ENCODE results near the gene LRRTM3. TPM values are rescaled to one million over a fixed set of nuclear protein-coding genes. Genes with fewer than 3 reads are reported as not detected.
A peak's percentile ranks its signal among the peaks of the same experiment; 100 is the strongest.

LRRTM3 gene
- total and polyA plus RNA-seq, 4 donors, result 0.02 to 0.68 (median 0.06) TPM; not detected in 1

- H3K27me3 ChIP-seq (ENCODE audit: control insufficient read depth in 3 of 3, insufficient read depth in 3 of 3, low read length in 2 of 3), result no peaks in the 10 kb centered on the region
- no peaks in the 10 kb centered on the region for H3K4me1 ChIP-seq (ENCODE audit: control insufficient read depth in 5 of 5, insufficient read depth in 5 of 5, low read length in 5 of 5)
- DNase-seq (peak in 2 of 3 donors; percentile 3 to 14), ATAC-seq (ENCODE audit: insufficient read depth, low FRiP score) (no peak)
- no peak overlapping the region for H3K4me3 ChIP-seq
- TF ChIP-seq CTCF (IDR thresholded peaks at IDR 0.05; ENCODE audit: control extremely low read depth, extremely low read depth), result no peak
- H3K9ac ChIP-seq (ENCODE audit: insufficient read depth in 1 of 2, low read length in 2 of 2), result no peak overlapping the region
- H3K9me3 ChIP-seq (ENCODE audit: control insufficient read depth in 4 of 4, insufficient read depth in 3 of 4, low read length in 3 of 4), result no peaks in the 10 kb centered on the region
- no peak overlapping the region for H3K27ac ChIP-seq (ENCODE audit: low read depth in 1 of 2, low read length in 1 of 2)
- H3K36me3 ChIP-seq (ENCODE audit: control insufficient read depth in 4 of 4, insufficient read depth in 4 of 4, low read length in 4 of 4), result no peaks in the 10 kb centered on the region
These were observed 96.3 kb downstream of the LRRTM3 start for GRCh38 chr10:67022099-67022498.

DNA sequence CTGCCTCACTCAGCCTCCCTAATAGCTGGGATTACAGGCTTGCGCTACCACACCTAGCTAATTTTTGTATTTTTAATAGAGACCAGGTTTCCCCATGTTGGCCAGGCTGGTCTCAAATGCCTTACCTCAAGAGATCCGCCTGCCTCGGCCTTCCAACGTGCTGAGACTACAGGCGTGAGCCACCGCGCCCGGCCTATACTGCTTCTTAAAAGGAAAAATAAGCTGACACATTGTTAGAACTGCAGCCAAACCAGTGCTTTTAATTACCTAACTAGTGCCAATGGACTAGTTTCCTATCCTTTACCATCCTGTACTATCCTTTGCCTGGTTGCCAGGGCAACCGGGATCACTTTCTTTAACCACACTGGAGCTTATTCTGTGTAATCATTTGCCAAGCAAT is 108.0 kb downstream of the LRRTM3 start:
- no peak for DNase-seq
- H3K36me3 ChIP-seq (ENCODE audit: control insufficient read depth in 4 of 4, insufficient read depth in 4 of 4, low read length in 4 of 4), result no peaks in the 10 kb centered on the region
- H3K27me3 ChIP-seq (ENCODE audit: control insufficient read depth in 3 of 3, insufficient read depth in 3 of 3, low read length in 2 of 3), result no peaks in the 10 kb centered on the region
- H3K9me3 ChIP-seq (ENCODE audit: control insufficient read depth in 4 of 4, insufficient read depth in 3 of 4, low read length in 3 of 4), result no peaks in the 10 kb centered on the region
- ATAC-seq (ENCODE audit: insufficient read depth, low FRiP score), result no peak
- H3K27ac ChIP-seq (ENCODE audit: low read depth in 1 of 2, low read length in 1 of 2), result no peak overlapping the region
- H3K4me3 ChIP-seq, result no peak overlapping the region
- H3K9ac ChIP-seq (ENCODE audit: insufficient read depth in 1 of 2, low read length in 2 of 2), result no peak overlapping the region
- WGBS, 2 donors, result 95 to 97% methylated on average over 9 of the region's 9 CpGs
- no peak for TF ChIP-seq CTCF (IDR thresholded peaks at IDR 0.05; ENCODE audit: control extremely low read depth, extremely low read depth)
- H3K4me1 ChIP-seq (ENCODE audit: control insufficient read depth in 5 of 5, insufficient read depth in 5 of 5, low read length in 5 of 5), result peaks cover 0 to 5% (median 0%) of the 10 kb centered on the region in 5 donors

DNA sequence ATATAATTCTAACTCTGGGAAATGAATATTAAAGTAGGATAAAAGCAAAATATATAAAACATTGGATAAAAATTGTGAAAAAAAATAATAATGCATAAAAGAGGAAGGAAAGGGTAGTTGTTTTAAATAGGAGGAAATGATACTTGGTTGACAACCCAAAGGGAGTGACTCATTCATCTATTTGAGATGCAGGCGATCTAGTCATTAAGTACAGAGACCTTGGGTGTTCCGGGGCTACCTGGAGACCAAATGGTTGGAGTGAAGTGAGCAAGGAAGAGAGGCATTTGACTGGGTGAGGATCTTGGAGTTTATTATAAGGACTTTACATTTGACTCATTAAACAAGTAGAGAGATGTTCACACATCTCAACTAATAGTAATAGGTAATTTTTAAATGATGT is 111.0 kb downstream of the LRRTM3 start:
- Histone ChIP-seq H3K36me3 (ENCODE audit: control insufficient read depth in 4 of 4, insufficient read depth in 4 of 4, low read length in 4 of 4) (no peaks in the 10 kb centered on the region), H3K4me1 (ENCODE audit: control insufficient read depth in 5 of 5, insufficient read depth in 5 of 5, low read length in 5 of 5) (peaks cover 0 to 5% (median 0%) of the 10 kb centered on the region in 5 donors), H3K9ac (ENCODE audit: insufficient read depth in 1 of 2, low read length in 2 of 2) (no peak overlapping the region), H3K27me3 (ENCODE audit: control insufficient read depth in 3 of 3, insufficient read depth in 3 of 3, low read length in 2 of 3) (no peaks in the 10 kb centered on the region), H3K4me3 (no peak overlapping the region), H3K9me3 (ENCODE audit: control insufficient read depth in 4 of 4, insufficient read depth in 3 of 4, low read length in 3 of 4) (no peaks in the 10 kb centered on the region), H3K27ac (ENCODE audit: low read depth in 1 of 2, low read length in 1 of 2) (no peak overlapping the region)
- ATAC-seq (ENCODE audit: insufficient read depth, low FRiP score) (no peak), DNase-seq (no peak)
- WGBS, 2 donors, result 68 to 77% methylated on average over 2 of the region's 2 CpGs
- TF ChIP-seq CTCF (IDR thresholded peaks at IDR 0.05; ENCODE audit: control extremely low read depth, extremely low read depth), result no peak

DNA sequence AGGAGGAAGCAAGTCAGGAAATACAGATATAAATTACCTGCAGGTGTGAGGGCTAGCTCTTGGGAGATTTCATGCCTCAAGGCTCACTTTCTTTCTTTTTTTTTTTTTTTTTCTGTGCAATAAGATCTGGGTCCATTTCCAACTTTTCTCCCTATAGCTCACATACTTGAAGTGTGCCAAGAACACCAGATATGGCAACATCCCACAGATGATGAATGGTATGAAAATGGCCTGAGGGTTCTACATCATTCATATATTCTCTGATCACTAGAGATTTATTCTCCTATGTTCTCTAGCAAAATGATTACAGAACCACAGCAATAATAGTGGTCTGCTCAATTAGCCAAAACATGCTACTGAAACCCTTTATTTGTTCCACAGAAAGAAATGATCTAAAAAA is 117.2 kb downstream of the LRRTM3 start:
- Histone ChIP-seq H3K4me1 (ENCODE audit: control insufficient read depth in 5 of 5, insufficient read depth in 5 of 5, low read length in 5 of 5) (peaks cover 0 to 5% (median 0%) of the 10 kb centered on the region in 5 donors), H3K27me3 (ENCODE audit: control insufficient read depth in 3 of 3, insufficient read depth in 3 of 3, low read length in 2 of 3) (no peaks in the 10 kb centered on the region), H3K36me3 (ENCODE audit: control insufficient read depth in 4 of 4, insufficient read depth in 4 of 4, low read length in 4 of 4) (no peaks in the 10 kb centered on the region), H3K9me3 (ENCODE audit: control insufficient read depth in 4 of 4, insufficient read depth in 3 of 4, low read length in 3 of 4) (no peaks in the 10 kb centered on the region), H3K27ac (ENCODE audit: low read depth in 1 of 2, low read length in 1 of 2) (no peak overlapping the region), H3K9ac (ENCODE audit: insufficient read depth in 1 of 2, low read length in 2 of 2) (no peak overlapping the region), H3K4me3 (no peak overlapping the region)
- TF ChIP-seq CTCF (IDR thresholded peaks at IDR 0.05; ENCODE audit: control extremely low read depth, extremely low read depth), result no peak
- ATAC-seq (ENCODE audit: insufficient read depth, low FRiP score) (no peak), DNase-seq (no peak)
